Activated CD4-positive, alpha-beta T cell treated with anti-CD3 and anti-CD28 coated beads for 24 hours (primary cell): ENCODE data around the gene ASPG.
"Not testable (repeated sequence)": the region's sequence is repeated elsewhere in the genome, so short reads cannot be mapped to it uniquely, and the experiment has no call there.

Source experiments
- DNase-seq, 2 donors: peaks; one replicate each; pipeline ENCODE4 v3.0.0-alpha.2; 2020; ENCODE audit warnings: low read depth in 2 of 2

ASPG gene

GRCh38 chr14:104146651-104147345, 61.3 kb downstream of the ASPG start:
- DNase-seq = no peak

GRCh38 chr14:104147346-104148125, 62.0 kb downstream of the ASPG start:
- DNase-seq = no peak

GRCh38 chr14:104148433-104149277, 63.2 kb downstream of the ASPG start:
- DNase-seq = no peak

GRCh38 chr14:104149278-104149595, 63.7 kb downstream of the ASPG start:
- DNase-seq = no peak

GRCh38 chr14:104149617-104150135, 64.2 kb downstream of the ASPG start:
- DNase-seq = peak in 1 of 2 donors; percentile 21

GRCh38 chr14:104150136-104151025, 64.9 kb downstream of the ASPG start:
- no peak for DNase-seq

GRCh38 chr14:104151026-104151381, 65.5 kb downstream of the ASPG start:
- no peak for DNase-seq

- DNase-seq = no peak
These were observed 66.2 kb downstream of the ASPG start for GRCh38 chr14:104151566-104152245.

GRCh38 chr14:104152246-104152575, 66.7 kb downstream of the ASPG start:
- no peak for DNase-seq

GRCh38 chr14:104152686-104153393, 67.3 kb downstream of the ASPG start:
- DNase-seq = no peak

- DNase-seq = not testable (repeated sequence)
These were observed 67.9 kb downstream of the ASPG start for GRCh38 chr14:104153394-104153755.

- DNase-seq = no peak
These were observed 68.7 kb downstream of the ASPG start for GRCh38 chr14:104154246-104154645.

GRCh38 chr14:104155513-104155912, 70.0 kb downstream of the ASPG start:
- DNase-seq = no peak

GRCh38 chr14:104156142-104156541, 70.6 kb downstream of the ASPG start:
- no peak for DNase-seq

GRCh38 chr14:104157016-104157928, 71.8 kb downstream of the ASPG start:
- no peak for DNase-seq

GRCh38 chr14:104158827-104159798, 73.6 kb downstream of the ASPG start:
- DNase-seq = no peak

- DNase-seq = no peak
These were observed 74.5 kb downstream of the ASPG start for GRCh38 chr14:104159990-104160389.
